ENCODE measurements around the gene PREP.

The PREP gene

DNA sequence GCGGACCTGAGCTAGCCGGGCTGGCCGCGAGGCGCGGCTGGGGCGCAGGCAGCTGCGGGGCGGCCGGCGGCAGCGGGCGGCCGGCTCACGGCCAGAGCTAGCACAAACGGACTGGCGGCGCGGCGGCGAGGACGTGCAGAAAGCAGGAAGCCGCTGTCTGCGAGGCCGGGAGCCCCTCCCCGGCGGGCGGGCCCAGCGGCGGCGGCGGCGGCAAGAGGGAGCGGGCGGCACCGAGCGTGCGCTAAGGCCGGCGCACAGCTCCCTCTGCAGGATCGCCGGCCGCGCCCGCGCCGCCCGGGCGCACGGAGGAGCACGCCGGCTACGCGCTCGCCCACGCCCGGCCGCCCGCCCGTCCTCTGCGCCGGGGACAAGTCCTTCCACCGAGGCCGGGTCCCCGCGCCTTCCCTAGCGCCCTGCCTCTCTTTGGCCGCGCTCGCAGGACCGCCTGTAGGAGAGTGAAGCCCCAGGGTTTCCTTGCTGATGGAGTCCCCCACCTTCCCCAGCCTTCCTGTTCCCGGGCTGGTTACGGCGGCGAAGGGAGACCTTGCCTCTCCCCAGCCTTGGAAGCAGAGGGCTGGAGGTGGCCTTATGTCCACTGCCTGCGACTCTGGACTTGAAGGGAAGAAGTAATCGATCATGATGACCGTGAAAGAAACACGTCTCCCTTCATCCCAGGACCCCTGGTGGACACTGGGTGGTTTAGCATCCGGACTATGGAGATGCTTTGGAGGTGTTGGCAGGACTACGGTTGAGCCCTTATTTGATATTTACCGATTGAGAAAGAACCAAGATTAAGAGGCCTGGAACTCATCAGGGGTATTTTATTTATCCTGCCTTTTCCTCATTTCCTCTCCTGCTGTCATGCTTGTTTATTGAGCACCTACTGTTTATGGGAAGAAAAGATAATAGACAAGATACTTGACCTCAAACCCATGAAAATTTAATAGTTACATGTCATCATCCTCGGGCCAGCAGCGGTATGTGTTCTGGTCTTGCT lies at the start of gene PREP:
TSS of gene PREP (minus strand) at position 144 of the 997 bp plus-strand sequence. CDS start 191 bp downstream, outside the sequence.
- H3K4me3 ChIP-seq (ENCODE audit: low read depth, low read length), result peak within 1 kb of the TSS; percentile 84
- peak; percentile 93 for TF ChIP-seq CTCF (IDR thresholded peaks at IDR 0.05; ENCODE audit: low read depth, low read length)

DNA sequence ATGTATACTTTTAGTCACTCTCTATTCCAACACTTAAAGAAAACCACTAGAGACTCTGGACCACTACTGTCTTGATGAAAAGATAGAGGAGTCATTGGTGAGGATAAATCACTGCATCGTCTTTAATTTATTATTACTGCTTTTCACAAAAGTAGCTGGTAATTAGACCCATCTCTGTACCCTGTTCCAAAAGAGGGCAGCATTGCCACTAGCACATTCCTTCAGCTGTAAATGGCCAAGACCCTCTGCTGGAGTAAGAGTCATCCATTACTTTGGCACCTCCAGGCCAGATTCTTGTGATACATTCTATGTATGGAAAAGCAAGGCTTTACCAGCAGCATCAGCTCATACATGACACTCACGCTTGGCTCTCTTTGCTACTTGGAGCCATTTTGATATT lies 49.5 kb upstream of the PREP start:
- no peak overlapping the region for H3K4me3 ChIP-seq (ENCODE audit: low read depth, low read length)
- TF ChIP-seq CTCF (IDR thresholded peaks at IDR 0.05; ENCODE audit: low read depth, low read length), result no peak

DNA sequence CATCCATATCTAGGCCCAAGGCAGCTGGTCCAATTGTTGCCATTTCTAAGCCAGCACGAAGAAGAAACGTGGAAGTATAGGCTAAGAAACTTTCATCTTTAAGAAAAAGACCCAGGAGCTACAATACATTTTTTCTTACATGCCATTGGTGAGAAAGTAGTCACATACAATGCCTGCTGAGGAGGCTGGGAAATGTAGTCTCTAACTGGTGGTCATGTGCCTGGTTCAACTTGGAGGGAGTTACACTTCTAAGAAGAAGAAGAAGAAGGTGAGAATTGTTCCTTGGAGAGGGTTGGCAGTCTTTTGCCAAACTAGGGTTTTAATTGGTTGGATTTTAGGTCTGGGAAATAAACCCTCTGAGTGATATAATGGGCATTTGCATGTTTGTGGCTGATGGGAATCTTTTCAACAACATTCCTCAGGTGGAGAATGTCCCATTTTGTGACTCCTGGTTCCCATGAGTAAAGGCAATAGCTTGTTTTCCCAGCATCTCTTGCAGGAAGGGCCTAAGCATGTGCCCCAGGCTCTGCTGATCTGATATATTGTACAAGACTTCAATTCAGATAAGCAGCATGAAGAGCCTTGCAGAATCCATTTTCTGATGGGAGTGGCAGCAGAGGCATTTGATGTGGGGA lies 47.0 kb upstream of the PREP start:
- no peak overlapping the region for H3K4me3 ChIP-seq (ENCODE audit: low read depth, low read length)
- no peak for TF ChIP-seq CTCF (IDR thresholded peaks at IDR 0.05; ENCODE audit: low read depth, low read length)

DNA sequence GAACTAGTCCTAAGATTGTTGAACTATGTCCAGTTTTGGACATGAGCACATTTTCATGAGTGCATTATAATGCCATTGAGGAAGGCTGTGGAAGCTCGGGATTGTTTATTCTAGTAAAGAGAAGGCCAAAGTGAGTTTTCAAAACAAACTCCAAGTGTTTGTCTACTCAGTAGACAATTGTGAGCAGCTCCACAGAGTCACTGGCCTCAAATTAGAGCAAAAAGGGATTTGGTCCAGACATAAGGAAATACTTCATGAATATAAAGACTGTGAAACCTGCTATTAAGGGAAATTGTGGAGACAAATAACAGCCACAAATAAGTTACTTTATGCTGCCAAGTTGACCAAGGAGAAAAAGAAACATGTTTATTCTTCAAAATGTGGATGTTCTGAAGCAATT lies 42.6 kb upstream of the PREP start:
- TF ChIP-seq CTCF (IDR thresholded peaks at IDR 0.05; ENCODE audit: low read depth, low read length), result no peak
- H3K4me3 ChIP-seq (ENCODE audit: low read depth, low read length), result no peak overlapping the region

DNA sequence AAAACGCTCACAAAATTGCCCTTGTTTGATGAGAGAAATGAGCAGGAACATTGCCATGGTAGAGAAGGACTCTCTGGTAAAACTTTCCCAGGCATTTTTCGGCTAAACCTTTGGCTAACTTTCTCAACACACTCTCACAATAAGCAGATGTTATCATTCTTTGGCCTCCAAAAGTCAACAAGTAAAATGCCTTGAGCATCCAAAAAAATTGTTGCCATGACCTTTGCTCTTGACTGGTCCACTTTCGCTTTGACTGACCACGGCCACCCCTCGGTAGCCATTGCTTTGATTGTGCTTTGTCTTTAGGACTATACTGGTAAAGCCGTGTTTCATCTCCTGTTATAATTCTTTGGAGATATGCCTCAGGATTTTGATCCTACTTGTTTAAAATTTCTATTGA lies 41.1 kb upstream of the PREP start:
- H3K4me3 ChIP-seq (ENCODE audit: low read depth, low read length), result no peak overlapping the region
- TF ChIP-seq CTCF (IDR thresholded peaks at IDR 0.05; ENCODE audit: low read depth, low read length), result no peak

GRCh38 chr6:105442369-105442768 lies 39.5 kb upstream of the PREP start:
- TF ChIP-seq CTCF (IDR thresholded peaks at IDR 0.05; ENCODE audit: low read depth, low read length), result no peak
- no peak overlapping the region for H3K4me3 ChIP-seq (ENCODE audit: low read depth, low read length)

DNA sequence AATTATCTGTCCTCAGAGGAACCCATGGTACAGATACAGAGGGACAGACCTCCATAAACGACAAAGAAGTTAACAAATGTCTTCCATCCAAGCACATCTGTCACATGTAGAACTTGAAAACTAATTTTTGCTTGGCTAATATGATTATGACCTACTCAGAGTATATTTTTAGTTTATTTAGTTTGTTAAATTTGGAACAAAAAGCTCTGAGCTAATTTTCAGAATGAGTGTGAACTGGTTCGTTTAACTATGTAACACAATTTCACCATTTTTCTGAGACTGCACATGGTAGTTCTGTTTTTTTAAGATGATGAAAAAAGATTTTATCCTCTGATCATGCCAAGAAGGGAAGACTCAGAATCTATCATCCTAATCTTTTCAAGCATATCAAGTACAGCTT lies 34.4 kb upstream of the PREP start:
- TF ChIP-seq CTCF (IDR thresholded peaks at IDR 0.05; ENCODE audit: low read depth, low read length), result no peak
- no peak overlapping the region for H3K4me3 ChIP-seq (ENCODE audit: low read depth, low read length)
